ENCODE results near the gene DCDC1.

Gene DCDC1

DNA sequence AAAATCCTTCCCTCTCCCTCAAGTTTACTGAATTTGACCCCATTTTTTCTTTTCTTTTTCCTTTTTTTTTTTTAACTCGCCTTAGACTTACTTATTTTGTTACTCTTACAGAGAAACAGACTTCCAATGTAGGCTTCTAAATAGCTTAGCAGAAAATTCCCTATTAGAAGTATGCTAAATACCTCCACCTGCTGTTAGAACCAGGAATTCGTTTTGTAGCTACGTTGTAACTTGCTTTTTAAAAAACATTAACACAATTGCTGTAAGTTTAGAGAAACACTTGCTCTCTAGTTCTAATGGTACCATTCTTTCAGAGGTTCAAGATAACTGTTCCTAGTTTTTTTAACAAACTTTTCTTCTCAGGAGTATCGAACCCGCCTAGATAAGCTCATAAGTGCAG is 324.2 kb downstream of the DCDC1 start:
- H3K4me3 ChIP-seq (ENCODE audit: low read depth, low read length) = no peak overlapping the region
- in situ Hi-C loops (cut with HindIII; ENCODE audit: low sequenced_read_pairs) = loop anchor here (5.0 kb wide), 1 partner anchor 43 kb away; no protein-coding TSS in a partner anchor
- TF ChIP-seq, protein P1, sequence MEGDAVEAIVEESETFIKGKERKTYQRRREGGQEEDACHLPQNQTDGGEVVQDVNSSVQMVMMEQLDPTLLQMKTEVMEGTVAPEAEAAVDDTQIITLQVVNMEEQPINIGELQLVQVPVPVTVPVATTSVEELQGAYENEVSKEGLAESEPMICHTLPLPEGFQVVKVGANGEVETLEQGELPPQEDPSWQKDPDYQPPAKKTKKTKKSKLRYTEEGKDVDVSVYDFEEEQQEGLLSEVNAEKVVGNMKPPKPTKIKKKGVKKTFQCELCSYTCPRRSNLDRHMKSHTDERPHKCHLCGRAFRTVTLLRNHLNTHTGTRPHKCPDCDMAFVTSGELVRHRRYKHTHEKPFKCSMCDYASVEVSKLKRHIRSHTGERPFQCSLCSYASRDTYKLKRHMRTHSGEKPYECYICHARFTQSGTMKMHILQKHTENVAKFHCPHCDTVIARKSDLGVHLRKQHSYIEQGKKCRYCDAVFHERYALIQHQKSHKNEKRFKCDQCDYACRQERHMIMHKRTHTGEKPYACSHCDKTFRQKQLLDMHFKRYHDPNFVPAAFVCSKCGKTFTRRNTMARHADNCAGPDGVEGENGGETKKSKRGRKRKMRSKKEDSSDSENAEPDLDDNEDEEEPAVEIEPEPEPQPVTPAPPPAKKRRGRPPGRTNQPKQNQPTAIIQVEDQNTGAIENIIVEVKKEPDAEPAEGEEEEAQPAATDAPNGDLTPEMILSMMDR (IDR thresholded peaks at IDR 0.05; ENCODE audit: low read depth, low read length, missing control alignments) = peak; percentile 21
- peak; percentile 11 for DNase-seq (ENCODE audit: low read depth)

DNA sequence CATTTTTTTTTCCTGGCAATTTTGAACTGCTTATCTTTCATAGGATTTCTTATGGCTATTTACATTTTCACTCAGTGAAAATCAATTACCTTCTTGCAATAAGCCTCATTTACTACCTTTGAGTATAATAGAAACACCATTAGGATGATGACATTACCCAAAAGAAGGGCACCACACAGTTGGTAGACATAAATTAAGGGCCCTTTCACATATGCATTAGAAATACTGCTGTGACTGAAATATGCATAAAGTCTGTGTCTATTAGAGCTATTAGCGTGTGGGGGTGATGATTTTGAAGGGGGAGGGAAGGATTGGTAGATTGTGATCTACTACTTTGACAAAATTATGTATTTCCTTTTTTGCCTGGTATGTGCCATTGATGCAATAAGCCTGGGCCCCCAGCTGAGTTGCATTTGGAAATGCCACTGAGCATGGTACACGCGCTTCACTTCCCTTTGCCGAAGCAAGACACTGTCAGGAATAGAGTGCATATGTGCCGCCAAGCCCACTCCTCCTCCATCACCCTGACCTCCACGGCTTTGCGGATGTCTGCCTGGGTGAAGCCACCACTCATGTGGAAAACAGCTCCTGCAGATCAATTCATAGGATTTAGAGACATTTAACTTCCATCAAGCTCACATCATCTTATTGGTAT is 339.3 kb downstream of the DCDC1 start:
- in situ Hi-C loops (cut with HindIII; ENCODE audit: low sequenced_read_pairs) = no loop called here
- DNase-seq (ENCODE audit: low read depth) = no peak
- TF ChIP-seq, protein P1 (IDR thresholded peaks at IDR 0.05; ENCODE audit: low read depth, low read length, missing control alignments) = no peak
- H3K4me3 ChIP-seq (ENCODE audit: low read depth, low read length) = no peak overlapping the region

DNA sequence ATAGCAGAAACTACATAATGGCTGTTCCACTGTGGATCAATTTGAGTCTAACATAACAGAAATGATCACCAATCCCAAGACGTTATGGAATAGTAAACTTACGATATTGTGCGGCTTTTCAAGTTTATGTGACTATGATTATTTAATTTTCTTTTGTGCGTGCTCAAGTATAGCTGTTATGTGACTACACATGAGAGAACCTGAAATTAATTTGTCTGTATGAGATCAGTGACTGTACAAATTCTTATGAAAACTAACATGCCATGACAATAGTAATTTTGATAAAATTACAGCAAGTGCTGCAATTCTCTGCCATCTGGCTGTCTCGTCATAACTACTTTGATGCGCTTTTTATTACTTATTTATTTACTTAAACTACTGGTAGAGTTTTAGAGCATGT is 343.2 kb downstream of the DCDC1 start:
- H3K4me3 ChIP-seq (ENCODE audit: low read depth, low read length) = no peak overlapping the region
- no peak for DNase-seq (ENCODE audit: low read depth)
- TF ChIP-seq, protein P1 (IDR thresholded peaks at IDR 0.05; ENCODE audit: low read depth, low read length, missing control alignments) = no peak
- in situ Hi-C loops (cut with HindIII; ENCODE audit: low sequenced_read_pairs) = no loop called here

DNA sequence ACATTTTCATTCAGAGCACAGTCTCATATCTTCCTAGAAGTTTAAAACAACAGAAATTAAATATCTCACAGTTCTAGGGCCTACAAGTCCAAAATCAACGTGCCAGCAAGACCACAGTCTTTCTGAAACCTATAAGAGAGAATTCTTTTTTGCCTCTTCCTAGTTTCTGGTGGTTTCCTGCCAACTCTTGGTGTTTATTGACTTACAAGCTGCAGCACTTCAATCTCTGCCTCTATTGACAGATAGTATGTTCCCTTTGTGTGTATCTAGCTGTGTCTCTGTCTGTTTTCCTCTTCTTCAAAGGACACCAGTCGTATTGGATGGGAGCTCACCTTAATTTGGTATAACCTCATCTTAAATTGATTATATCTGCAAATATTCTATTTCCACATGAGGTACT is 347.5 kb downstream of the DCDC1 start:
- no peak for DNase-seq (ENCODE audit: low read depth)
- no peak overlapping the region for H3K4me3 ChIP-seq (ENCODE audit: low read depth, low read length)
- in situ Hi-C loops (cut with HindIII; ENCODE audit: low sequenced_read_pairs) = no loop called here
- TF ChIP-seq, protein P1 (IDR thresholded peaks at IDR 0.05; ENCODE audit: low read depth, low read length, missing control alignments) = no peak

DNA sequence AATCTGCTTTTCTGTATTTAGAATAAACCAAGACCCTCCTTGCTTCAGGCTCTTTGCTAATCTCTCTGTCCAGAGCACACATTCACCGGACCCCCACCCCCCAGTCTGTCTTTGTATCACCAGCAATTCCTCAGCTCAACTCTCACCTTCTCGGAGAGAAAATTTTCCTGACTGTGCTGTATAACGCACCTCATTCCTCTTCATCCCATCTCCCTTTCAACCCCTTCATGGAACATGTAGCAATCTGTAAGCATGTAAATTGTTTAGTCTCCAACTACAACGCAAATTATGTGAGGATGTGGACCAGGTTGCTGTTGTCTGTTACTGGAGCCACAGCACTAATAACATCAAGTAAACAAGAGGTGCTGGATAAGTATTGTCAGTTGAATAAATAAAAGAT is 349.8 kb downstream of the DCDC1 start:
- TF ChIP-seq, protein P1 (IDR thresholded peaks at IDR 0.05; ENCODE audit: low read depth, low read length, missing control alignments) = no peak
- H3K4me3 ChIP-seq (ENCODE audit: low read depth, low read length) = no peak overlapping the region
- DNase-seq (ENCODE audit: low read depth) = no peak
- in situ Hi-C loops (cut with HindIII; ENCODE audit: low sequenced_read_pairs) = no loop called here

DNA sequence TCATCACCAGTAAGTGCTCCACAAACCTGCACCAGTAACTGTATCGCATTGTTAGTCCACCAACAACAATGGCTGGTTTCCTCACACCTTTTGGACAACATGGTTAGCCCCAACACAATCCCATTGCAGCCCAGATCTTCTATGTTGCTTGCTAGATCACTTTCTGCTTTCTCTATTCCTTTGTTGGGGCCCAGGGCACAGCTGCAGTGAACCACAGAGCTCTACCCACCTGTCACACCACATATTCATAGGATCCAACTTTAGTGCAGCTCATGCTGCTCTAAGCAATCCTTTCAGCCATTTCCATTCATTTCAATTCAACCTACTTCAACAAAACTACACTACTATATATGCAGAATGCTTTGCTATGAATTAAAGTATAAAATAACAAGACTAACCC is 364.3 kb downstream of the DCDC1 start:
- in situ Hi-C loops (cut with HindIII; ENCODE audit: low sequenced_read_pairs) = no loop called here
- TF ChIP-seq, protein P1 (IDR thresholded peaks at IDR 0.05; ENCODE audit: low read depth, low read length, missing control alignments) = no peak
- H3K4me3 ChIP-seq (ENCODE audit: low read depth, low read length) = no peak overlapping the region
- DNase-seq (ENCODE audit: low read depth) = no peak

All from astrocyte of the cerebellum (primary cell).